Breast epithelium (tissue), 4 donors: ENCODE results near the gene OR52B4. TPM values are rescaled to one million over a fixed set of nuclear protein-coding genes. Genes with fewer than 3 reads are reported as not detected.
"Not testable (repeated sequence)": the region's sequence is repeated elsewhere in the genome, so short reads cannot be mapped to it uniquely, and the experiment has no call there.

ENCODE experiments used
- DNase-seq, 2 donors: peaks; one replicate each; pipeline ENCODE4 v3.0.0-alpha.2; 2019; ENCODE audit warnings: low spot score in 2 of 2
- H3K27ac ChIP-seq, 2 donors: fragments of 200-600 bp; sonication (generic) in 1 of 2; one replicate each; pipeline ENCODE4 v1.5.1; 2016 to 2019; ENCODE audit warnings: mild to moderate bottlenecking in 1 of 2
- H3K27me3 ChIP-seq, 2 donors: fragments of 200-600 bp; sonication (generic) in 1 of 2; one replicate each; pipeline versions ENCODE4 v1.5.1 to v1.6.0; 2017 to 2019; ENCODE audit warnings: control low read depth in 1 of 2, mild to moderate bottlenecking in 1 of 2
- H3K36me3 ChIP-seq: fragments of 200-600 bp; one replicate; pipeline ENCODE4 v1.5.1; 2019
- H3K4me1 ChIP-seq, 2 donors: fragments of 200-600 bp; sonication (generic); one replicate each; pipeline ENCODE4 v1.5.1; 2016 to 2019; ENCODE audit warnings: control low read depth in 1 of 2
- H3K4me3 ChIP-seq, 3 donors: fragments of 200-600 bp; sonication (generic); 1 replicate in 2 of 3; 2 replicates in 1 of 3; pipeline ENCODE4 v1.5.1; 2016 to 2019; ENCODE audit warnings: mild to moderate bottlenecking in 3 of 3, moderate library complexity in 2 of 3
- H3K9me3 ChIP-seq, 2 donors: fragments of 200-600 bp; sonication (generic) in 1 of 2; one replicate each; pipeline ENCODE4 v1.5.1; 2016 to 2019; ENCODE audit warnings: control low read depth in 1 of 2
- POLR2A ChIP-seq: fragments of 450-650 bp; IDR thresholded peaks from one replicate; pipeline ENCODE4 v1.6.1; 2016; ENCODE audit warnings: antibody characterized with exemption, mild to moderate bottlenecking, moderate library complexity
- POLR2AphosphoS5 ChIP-seq, 3 donors: sonication (generic); formaldehyde crosslinking; IDR thresholded peaks; one replicate each; pipeline ENCODE4 v1.6.1; 2017; ENCODE audit warnings: antibody characterized with exemption in 3 of 3
- intact Hi-C: fragments of 100-400 bp; cut with DNase I; formaldehyde crosslinking; loops from one replicate; pipeline ENCODE4 v1.15.1; 2023; ENCODE audit warnings: low total_unique reads
- total RNA-seq, 3 donors: library from RNA; depleted of rRNA; stranded (reverse); fragments of >200 nt; gene quantifications; one replicate each; pipeline ENCODE4 v1.1.0, GENCODE V29; 2016
- TF ChIP-seq, protein P1 (sequence below), 3 donors: fragments of 450-650 bp; IDR thresholded peaks; one replicate each; pipeline ENCODE4 v1.5.1; 2016 to 2017; ENCODE audit warnings: antibody characterized with exemption in 3 of 3, mild to moderate bottlenecking in 3 of 3, moderate library complexity in 3 of 3

OR52B4 gene
- total RNA-seq = not detected

DNA sequence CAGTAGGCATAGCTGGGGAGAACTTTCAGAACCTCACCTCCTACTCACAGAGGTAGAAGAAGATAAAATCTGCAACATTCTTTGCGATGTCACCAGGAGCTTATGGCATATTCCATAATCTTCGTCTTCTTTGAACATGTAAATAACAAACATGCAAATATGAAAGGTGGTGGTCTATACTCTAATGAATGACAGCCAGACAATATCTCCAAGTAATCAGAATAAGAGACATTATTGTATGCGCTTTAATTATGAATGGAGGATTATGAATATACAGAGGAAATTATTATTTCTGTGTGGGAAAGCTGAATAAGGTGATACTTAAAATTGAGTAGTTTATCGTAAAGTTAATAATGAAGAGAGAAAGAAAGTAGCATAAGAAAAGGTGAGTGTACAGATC, at the start of gene OR52B4:
Gene OR52B4, minus strand, starts transcription at position 101 of the 400 bp plus-strand sequence. Its CDS starts 91 bp downstream, at position 10.
- intact Hi-C loops = no loop called here
- H3K36me3 ChIP-seq = no peaks in the 10 kb centered on the region
- H3K9me3 ChIP-seq = no peaks in the 10 kb centered on the region
- H3K27me3 ChIP-seq = no peaks in the 10 kb centered on the region
- H3K4me3 ChIP-seq = no peak within 1 kb of the TSS
- H3K27ac ChIP-seq = no peak within 1 kb of the TSS
- DNase-seq = no peak
- TF ChIP-seq, protein P1, sequence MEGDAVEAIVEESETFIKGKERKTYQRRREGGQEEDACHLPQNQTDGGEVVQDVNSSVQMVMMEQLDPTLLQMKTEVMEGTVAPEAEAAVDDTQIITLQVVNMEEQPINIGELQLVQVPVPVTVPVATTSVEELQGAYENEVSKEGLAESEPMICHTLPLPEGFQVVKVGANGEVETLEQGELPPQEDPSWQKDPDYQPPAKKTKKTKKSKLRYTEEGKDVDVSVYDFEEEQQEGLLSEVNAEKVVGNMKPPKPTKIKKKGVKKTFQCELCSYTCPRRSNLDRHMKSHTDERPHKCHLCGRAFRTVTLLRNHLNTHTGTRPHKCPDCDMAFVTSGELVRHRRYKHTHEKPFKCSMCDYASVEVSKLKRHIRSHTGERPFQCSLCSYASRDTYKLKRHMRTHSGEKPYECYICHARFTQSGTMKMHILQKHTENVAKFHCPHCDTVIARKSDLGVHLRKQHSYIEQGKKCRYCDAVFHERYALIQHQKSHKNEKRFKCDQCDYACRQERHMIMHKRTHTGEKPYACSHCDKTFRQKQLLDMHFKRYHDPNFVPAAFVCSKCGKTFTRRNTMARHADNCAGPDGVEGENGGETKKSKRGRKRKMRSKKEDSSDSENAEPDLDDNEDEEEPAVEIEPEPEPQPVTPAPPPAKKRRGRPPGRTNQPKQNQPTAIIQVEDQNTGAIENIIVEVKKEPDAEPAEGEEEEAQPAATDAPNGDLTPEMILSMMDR (IDR thresholded peaks at IDR 0.05) = no peak
- TF ChIP-seq POLR2AphosphoS5 (IDR thresholded peaks at IDR 0.05) (no peak), POLR2A (no peak)
- H3K4me1 ChIP-seq = no peaks in the 10 kb centered on the region

DNA sequence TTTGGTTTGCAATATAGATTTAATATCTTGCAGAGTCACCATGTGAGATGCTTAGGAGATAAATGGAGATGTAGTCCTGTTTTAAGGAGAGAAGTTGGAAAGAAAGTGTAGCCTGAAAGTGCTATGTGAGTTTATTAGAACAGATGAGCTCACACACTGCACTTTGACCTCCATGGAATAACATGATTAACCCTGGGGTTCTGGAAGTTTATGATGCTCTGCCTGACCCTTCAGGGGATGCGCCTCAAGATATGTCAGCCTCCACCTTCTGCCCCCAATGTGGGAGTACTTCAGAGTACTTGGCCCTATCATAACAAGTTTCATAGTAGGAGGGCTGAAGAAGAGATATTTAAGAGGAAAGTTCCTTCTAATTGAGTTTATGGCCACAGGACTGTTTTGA, 48.6 kb upstream of the OR52B4 start:
- intact Hi-C loops = no loop called here
- no peaks in the 10 kb centered on the region for H3K4me1 ChIP-seq
- H3K27ac ChIP-seq = no peak overlapping the region
- no peaks in the 10 kb centered on the region for H3K9me3 ChIP-seq
- no peaks in the 10 kb centered on the region for H3K27me3 ChIP-seq
- no peak overlapping the region for H3K4me3 ChIP-seq
- no peaks in the 10 kb centered on the region for H3K36me3 ChIP-seq
- TF ChIP-seq POLR2AphosphoS5 (IDR thresholded peaks at IDR 0.05) = no peak
- TF ChIP-seq POLR2A = no peak
- TF ChIP-seq, protein P1 (IDR thresholded peaks at IDR 0.05) = no peak
- no peak for DNase-seq

DNA sequence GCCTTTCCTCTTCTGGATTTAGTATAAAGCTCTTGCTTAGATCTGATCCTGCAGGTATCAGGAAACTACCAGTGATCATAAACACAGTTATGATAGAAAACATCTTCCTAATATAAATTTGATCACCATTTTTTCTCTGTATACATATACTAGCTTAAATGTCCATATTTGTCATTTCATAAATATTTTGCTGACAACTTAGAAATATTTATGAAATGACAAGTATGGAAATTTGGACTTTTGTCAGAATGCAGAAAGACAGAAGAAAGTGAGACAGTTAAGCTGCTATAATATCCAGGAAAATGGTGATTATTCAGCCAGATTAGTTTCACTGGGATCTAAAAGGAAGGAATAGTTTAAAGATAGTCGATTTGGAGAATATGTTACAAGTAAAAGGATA, 48.1 kb upstream of the OR52B4 start:
- DNase-seq = no peak
- no peak for TF ChIP-seq POLR2AphosphoS5 (IDR thresholded peaks at IDR 0.05)
- no peak for TF ChIP-seq POLR2A
- TF ChIP-seq, protein P1 (IDR thresholded peaks at IDR 0.05) = no peak
- Histone ChIP-seq H3K36me3 (no peaks in the 10 kb centered on the region), H3K4me3 (no peak overlapping the region), H3K27me3 (no peaks in the 10 kb centered on the region), H3K4me1 (no peaks in the 10 kb centered on the region), H3K27ac (no peak overlapping the region), H3K9me3 (no peaks in the 10 kb centered on the region)
- intact Hi-C loops = no loop called here

DNA sequence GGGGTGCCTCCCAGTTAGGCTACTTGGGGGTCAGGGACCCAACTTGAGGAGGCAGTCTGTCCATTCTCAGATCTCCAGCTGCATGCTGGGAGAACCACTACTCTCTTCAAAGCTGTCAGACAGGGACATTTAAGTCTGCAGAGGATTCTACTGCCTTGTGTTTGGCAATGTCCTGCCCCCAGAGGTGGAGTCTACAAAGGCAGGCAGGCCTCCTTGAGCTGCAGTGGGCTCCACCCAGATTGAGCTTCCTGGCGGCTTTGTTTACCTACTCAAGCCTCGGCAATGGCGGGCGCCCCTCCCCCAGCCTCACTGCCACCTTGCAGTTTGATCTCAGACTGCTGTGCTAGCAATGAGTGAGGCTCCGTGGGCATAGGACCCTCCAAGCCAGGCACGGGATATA, 38.0 kb upstream of the OR52B4 start:
- DNase-seq, H3K9me3 ChIP-seq, H3K27ac ChIP-seq, H3K27me3 ChIP-seq, H3K4me1 ChIP-seq, H3K36me3 ChIP-seq, intact Hi-C loops, H3K4me3 ChIP-seq: not testable (repeated sequence)

DNA sequence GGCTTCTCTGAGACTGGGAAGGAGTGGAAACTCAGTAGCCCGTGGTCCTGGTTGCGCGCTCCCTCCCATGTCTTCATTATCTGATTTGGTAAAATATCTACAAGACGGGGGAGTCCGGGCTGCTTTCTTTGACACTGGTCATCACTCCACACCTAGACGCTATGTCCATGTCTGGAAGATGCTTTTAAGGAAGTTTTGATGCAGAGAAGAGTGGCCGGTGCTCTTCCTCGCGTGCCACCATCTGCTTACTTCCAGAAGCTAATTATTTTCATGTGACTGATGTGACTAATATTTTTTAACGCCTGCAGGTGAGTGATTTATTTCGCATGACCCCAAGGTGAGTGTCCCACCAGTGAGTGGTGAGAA, 25.7 kb upstream of the OR52B4 start:
- no peak for TF ChIP-seq POLR2AphosphoS5 (IDR thresholded peaks at IDR 0.05)
- TF ChIP-seq POLR2A = no peak
- TF ChIP-seq, protein P1 (IDR thresholded peaks at IDR 0.05) = no peak
- DNase-seq = no peak
- Histone ChIP-seq H3K27me3 (no peaks in the 10 kb centered on the region), H3K36me3 (peaks cover 4% of the 10 kb centered on the region), H3K4me3 (peak overlapping the region; percentile 92 to 95 (median 93)), H3K27ac (peak overlapping the region; percentile 86 to 88), H3K4me1 (peaks cover 0 to 3% of the 10 kb centered on the region in 2 donors), H3K9me3 (no peaks in the 10 kb centered on the region)
- intact Hi-C loops = no loop called here
